Ovary (tissue), 9 donors: Measurements from ENCODE around the gene EFTUD2. TPM values are rescaled to one million over a fixed set of nuclear protein-coding genes. Genes with fewer than 3 reads are reported as not detected.

Source experiments
- DNase-seq, 5 donors: peaks; one replicate each; pipeline ENCODE4 v3.0.0-alpha.2; 2019 to 2020
- H3K27ac ChIP-seq, 2 donors: fragments of 200-600 bp; one replicate each; pipeline versions ENCODE4 v1.5.1 to v1.8.0; 2019 to 2022
- H3K27me3 ChIP-seq: fragments of 200-600 bp; one replicate; pipeline ENCODE4 v1.8.0; 2022
- H3K36me3 ChIP-seq: fragments of 200-600 bp; sonication (generic); one replicate; pipeline ENCODE4 v1.5.1; 2019
- H3K4me1 ChIP-seq: one replicate; pipeline ENCODE4 v1.8.1; 2013; ENCODE audit warnings: mild to moderate bottlenecking, moderate library complexity; ENCODE audit not compliant: insufficient read depth
- H3K4me3 ChIP-seq: fragments of 200-600 bp; sonication (generic); one replicate; pipeline ENCODE4 v1.5.1; 2017
- H3K9me3 ChIP-seq, 2 donors: fragments of 200-600 bp in 1 of 2; sonication (generic) in 1 of 2; one replicate each; pipeline versions ENCODE4 v1.5.1 to v1.8.1; 2013 to 2019; ENCODE audit warnings: mild to moderate bottlenecking in 1 of 2, moderate library complexity in 1 of 2
- EP300 ChIP-seq: sonication (generic); formaldehyde crosslinking; IDR thresholded peaks from one replicate; pipeline ENCODE4 v1.6.1; 2017; ENCODE audit warnings: antibody characterized with exemption
- POLR2A ChIP-seq: fragments of 450-650 bp; IDR thresholded peaks from one replicate; pipeline ENCODE4 v1.6.1; 2017; ENCODE audit warnings: antibody characterized with exemption, mild to moderate bottlenecking, moderate library complexity
- WGBS, 3 donors: extraction: QIAGEN DNeasy Blood & Tissue Kit in 1 of 3; methylation state at CpG; one replicate each; pipeline versions ENCODE4 v1.1.5 to v1.1.7; 2013 to 2017; 5-methylcytosine and 5-hydroxymethylcytosine counted together
- intact Hi-C, 4 donors: fragments of 100-400 bp; cut with DNase I; formaldehyde crosslinking; loops; one replicate each; pipeline versions ENCODE4 v1.11.0 to v1.15.1; 2022 to 2023
- polyA plus RNA-seq, 2 donors: library from polyadenylated mRNA; stranded (reverse); fragments of 200-250 nt in 1 of 2; fragments of 350-450 nt in 1 of 2; fragmentation: Illumina TruSeq in 1 of 2; extraction: RNeasy Lipid Tissue Mini Kit (QIAGEN cat#74804) in 1 of 2; gene quantifications; one replicate each; pipeline ENCODE4 v1.2.3, GENCODE V29; 2013 to 2014
- total RNA-seq, 7 donors: library from RNA; depleted of rRNA in 2 of 7; stranded (reverse); fragments of >200 nt in 2 of 7; fragmentation: NEBNext Ultra II Directional in 3 of 7; extraction: Animal tissue kit (Norgen Biotek cat#: 25700) in 3 of 7; gene quantifications; one replicate each; pipeline versions ENCODE4 v1.1.0 to v1.2.4, GENCODE V29; 2016 to 2023
- TF ChIP-seq, protein P1 (sequence below), 3 donors: fragments of 450-650 bp in 2 of 3; fragments of 200-600 bp in 1 of 3; IDR thresholded peaks; one replicate each; pipeline versions ENCODE4 v1.5.1 to v1.8.0; 2016 to 2022; ENCODE audit warnings: antibody characterized with exemption in 3 of 3, mild to moderate bottlenecking in 1 of 3
- donor health status: DM: no; HTN: no; CAD: no; lungs with moderate emphysema.
- donor health status: DM: no; HTN: no; CAD: no.
- donor health status: Bipolar disorder and iron deficiency.
- donor health status: DM: yes; HTN: yes; CAD: no.
- donor health status: DM: no; HTN: no; CAD: no.
- donor health status: DM: yes; HTN: yes; CAD: no.

EFTUD2 gene
- total and polyA plus RNA-seq, 9 donors = 22.2 to 111 (median 62.5) TPM

DNA sequence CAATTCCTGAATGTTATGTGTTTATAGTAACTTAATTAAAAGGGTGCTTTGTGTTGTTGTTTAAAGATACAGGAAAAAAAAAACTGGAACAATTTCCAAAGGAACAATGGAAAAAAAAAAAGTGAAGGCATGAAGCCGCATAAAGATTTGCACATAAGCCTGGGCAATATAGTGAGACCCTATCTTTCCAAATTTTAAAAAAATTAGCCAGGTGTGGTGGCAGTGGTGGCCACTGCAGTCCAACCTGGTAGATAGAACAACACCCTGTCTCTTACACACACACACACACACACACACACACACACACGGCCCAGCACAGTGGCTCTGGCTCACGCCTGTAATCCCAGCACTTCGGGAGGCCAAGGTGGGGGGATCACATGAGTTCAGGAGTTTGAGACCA, 91.1 kb downstream of the EFTUD2 start:
- H3K27ac ChIP-seq = no peak overlapping the region
- TF ChIP-seq, protein P1, sequence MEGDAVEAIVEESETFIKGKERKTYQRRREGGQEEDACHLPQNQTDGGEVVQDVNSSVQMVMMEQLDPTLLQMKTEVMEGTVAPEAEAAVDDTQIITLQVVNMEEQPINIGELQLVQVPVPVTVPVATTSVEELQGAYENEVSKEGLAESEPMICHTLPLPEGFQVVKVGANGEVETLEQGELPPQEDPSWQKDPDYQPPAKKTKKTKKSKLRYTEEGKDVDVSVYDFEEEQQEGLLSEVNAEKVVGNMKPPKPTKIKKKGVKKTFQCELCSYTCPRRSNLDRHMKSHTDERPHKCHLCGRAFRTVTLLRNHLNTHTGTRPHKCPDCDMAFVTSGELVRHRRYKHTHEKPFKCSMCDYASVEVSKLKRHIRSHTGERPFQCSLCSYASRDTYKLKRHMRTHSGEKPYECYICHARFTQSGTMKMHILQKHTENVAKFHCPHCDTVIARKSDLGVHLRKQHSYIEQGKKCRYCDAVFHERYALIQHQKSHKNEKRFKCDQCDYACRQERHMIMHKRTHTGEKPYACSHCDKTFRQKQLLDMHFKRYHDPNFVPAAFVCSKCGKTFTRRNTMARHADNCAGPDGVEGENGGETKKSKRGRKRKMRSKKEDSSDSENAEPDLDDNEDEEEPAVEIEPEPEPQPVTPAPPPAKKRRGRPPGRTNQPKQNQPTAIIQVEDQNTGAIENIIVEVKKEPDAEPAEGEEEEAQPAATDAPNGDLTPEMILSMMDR (IDR thresholded peaks at IDR 0.05) = no peak
- H3K4me1 ChIP-seq = peaks cover 2% of the 10 kb centered on the region
- no peaks in the 10 kb centered on the region for H3K27me3 ChIP-seq
- WGBS, 3 donors = 73 to 89% (median 81%) methylated on average over 4 of the region's 4 CpGs
- no peaks in the 10 kb centered on the region for H3K36me3 ChIP-seq
- intact Hi-C loops = no loop called here
- no peak for DNase-seq
- H3K9me3 ChIP-seq = no peaks in the 10 kb centered on the region
- H3K4me3 ChIP-seq = no peak overlapping the region

DNA sequence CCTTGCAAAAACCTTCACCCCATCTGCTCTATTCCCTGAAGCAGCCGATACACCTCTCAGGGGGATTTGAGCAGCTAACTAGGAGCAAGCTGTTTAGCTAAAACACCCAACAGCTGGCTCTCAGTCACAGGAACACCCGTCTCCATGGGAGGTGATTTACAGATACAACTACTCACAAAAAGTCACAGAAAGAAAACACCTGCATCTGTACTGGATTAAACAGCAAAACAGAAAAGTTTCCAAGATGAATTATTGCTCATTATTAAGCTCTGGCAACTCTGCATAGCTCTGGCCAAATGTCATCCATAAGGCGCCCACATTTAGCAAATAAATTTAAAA, 91.5 kb downstream of the EFTUD2 start:
- intact Hi-C loops = loop anchor here in 1 of 4 donors (1.0 kb wide), 1 partner anchor 49 kb away; the partner anchor contains the start of gene ADAM11
- Histone ChIP-seq H3K4me1 (peaks cover 2% of the 10 kb centered on the region), H3K27ac (no peak overlapping the region), H3K27me3 (no peaks in the 10 kb centered on the region), H3K4me3 (no peak overlapping the region), H3K9me3 (no peaks in the 10 kb centered on the region), H3K36me3 (no peaks in the 10 kb centered on the region)
- WGBS, 3 donors = 33 to 41% (median 33%) methylated on average over 3 of the region's 3 CpGs
- no peak for DNase-seq
- TF ChIP-seq EP300 = no peak
- TF ChIP-seq POLR2A = no peak
- TF ChIP-seq, protein P1 (IDR thresholded peaks at IDR 0.05) = no peak

DNA sequence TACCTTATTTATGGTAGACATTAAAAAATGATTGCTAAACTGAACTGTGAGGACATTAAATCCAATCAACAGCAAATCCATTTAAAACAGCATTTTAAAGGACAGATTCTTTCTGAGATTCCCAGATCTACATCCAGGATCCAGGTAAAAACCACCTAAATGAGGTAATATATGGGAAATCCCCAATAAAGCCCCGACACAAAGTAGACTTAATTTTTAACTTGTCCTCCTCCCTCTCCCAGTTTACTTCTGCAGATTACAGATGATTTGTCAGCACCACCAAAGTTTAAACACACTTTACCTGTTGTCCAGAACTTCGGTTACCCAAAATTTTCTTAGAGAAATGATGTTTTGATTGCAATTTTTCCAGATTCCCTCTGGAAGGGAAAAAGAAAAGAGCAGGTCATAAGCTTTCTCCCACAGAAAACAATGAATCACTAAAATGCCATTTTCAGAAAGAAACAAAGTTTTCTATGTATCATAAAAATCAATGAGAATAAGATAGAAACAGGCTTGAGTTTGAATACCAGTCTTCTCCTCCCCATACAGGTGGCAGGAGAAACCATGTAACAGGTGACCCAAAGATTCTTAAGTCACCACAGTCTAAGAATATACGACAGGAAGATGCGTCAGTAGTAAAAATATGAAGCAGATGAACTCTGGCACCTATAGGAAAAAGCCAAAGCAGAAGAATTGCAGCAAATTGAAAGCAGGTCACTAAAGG, 92.0 kb downstream of the EFTUD2 start:
- H3K4me1 ChIP-seq = peaks cover 2% of the 10 kb centered on the region
- H3K9me3 ChIP-seq = no peaks in the 10 kb centered on the region
- no peak for DNase-seq
- intact Hi-C loops = loop anchor here in 1 of 4 donors (1.0 kb wide), 1 partner anchor 49 kb away; the partner anchor contains the start of gene ADAM11
- no peak overlapping the region for H3K27ac ChIP-seq
- TF ChIP-seq POLR2A (no peak), EP300 (no peak)
- TF ChIP-seq, protein P1 (IDR thresholded peaks at IDR 0.05) = no peak
- no peaks in the 10 kb centered on the region for H3K27me3 ChIP-seq
- H3K36me3 ChIP-seq = no peaks in the 10 kb centered on the region
- H3K4me3 ChIP-seq = no peak overlapping the region
- WGBS, 3 donors = 64 to 79% (median 75%) methylated on average over 4 of the region's 4 CpGs

DNA sequence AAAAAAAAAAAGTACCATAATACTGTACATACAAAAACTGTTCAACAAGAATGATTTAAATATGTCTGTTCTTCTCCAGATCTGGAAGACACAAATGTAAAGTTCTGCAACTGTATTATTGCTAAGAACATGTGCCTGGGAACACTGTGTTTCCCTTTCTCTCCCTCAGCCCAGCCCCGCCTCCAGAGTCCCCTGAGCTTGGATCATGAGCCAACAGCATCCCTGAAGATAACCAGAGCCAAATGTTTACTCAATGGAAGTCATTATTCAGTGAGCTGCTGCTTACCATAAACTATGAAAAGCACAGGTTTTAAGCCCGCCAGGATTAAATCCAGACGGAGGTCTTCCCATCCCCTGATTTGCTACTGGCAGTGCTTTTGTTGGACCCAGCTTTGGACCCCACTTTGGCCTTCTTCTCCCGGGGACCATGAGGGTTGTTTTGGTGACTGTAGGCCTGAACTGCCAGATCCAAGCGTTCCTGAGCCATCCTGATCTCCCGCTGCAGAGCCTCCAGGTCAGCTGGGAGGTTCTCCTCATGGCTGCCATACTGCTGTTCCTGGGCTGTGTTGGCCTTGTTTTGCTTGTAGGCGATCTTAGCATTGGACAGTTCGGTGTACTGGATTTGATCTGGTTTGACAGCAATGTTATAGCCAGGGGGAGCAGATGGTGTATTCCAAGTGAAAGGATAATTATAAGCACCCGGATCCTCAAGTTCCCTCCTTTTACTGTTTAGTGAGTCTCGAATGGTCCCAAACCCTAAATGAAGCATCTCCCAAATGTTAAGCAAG, 94.7 kb downstream of the EFTUD2 start:
- Histone ChIP-seq H3K4me3 (no peak overlapping the region), H3K4me1 (no peaks in the 10 kb centered on the region), H3K36me3 (no peaks in the 10 kb centered on the region), H3K27me3 (no peaks in the 10 kb centered on the region), H3K9me3 (no peaks in the 10 kb centered on the region), H3K27ac (no peak overlapping the region)
- no peak for DNase-seq
- intact Hi-C loops = no loop called here
- TF ChIP-seq, protein P1 (IDR thresholded peaks at IDR 0.05) = no peak
- TF ChIP-seq EP300 (no peak), POLR2A (no peak)
- WGBS, 3 donors = 76 to 78% (median 76%) methylated on average over 10 of the region's 10 CpGs
